ENCODE measurements around the gene ZSCAN2.

DNA sequence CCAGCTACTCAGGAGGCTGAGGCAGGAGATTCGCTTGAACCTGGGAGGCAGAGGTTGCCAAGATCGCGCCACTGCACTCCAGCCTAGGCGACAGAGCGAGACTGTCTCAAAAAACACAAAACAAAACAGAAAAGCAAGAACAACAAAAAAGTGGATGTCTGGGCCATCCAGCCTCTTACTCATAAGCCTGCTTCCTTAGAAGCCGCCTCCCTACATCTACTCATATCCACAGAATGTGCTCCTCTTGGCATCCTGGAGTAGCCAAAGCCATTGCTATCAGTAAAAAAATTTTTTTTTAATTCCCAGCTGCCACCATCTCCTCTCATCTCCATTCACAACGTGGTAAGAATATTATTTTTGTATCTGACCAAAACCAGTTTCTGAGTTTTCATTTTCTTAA is 10.8 kb downstream of the ZSCAN2 start:
- TF ChIP-seq ELF4 (IDR thresholded peaks at IDR 0.05) (no peak), SUZ12 (IDR thresholded peaks at IDR 0.05) (no peak), FOXK2 (IDR thresholded peaks at IDR 0.05) (no peak), FOXM1 (IDR thresholded peaks at IDR 0.05; ENCODE audit: borderline replicate concordance) (no peak)
